NCI-H2081 treated with DMSO at 0.1 percent for 48 hours (cell line): ENCODE measurements around the gene CREB3L2.

Experiments
- DNase-seq: peaks from one replicate; lab custom pipeline; 2025; lab: John Stamatoyannopoulos, UW

The CREB3L2 gene

GRCh38 chr7:137873524-137873923 lies 128.4 kb downstream of the CREB3L2 start:
- no peak for DNase-seq

GRCh38 chr7:137871170-137871915 lies 130.5 kb downstream of the CREB3L2 start:
- DNase-seq: no peak

GRCh38 chr7:137870684-137871083 lies 131.2 kb downstream of the CREB3L2 start:
- no peak for DNase-seq

- no peak for DNase-seq
These were observed 131.8 kb downstream of the CREB3L2 start for GRCh38 chr7:137870078-137870477.

GRCh38 chr7:137869260-137869659 lies 132.6 kb downstream of the CREB3L2 start:
- no peak for DNase-seq

GRCh38 chr7:137867289-137867688 lies 134.6 kb downstream of the CREB3L2 start:
- DNase-seq: no peak

- DNase-seq: no peak
These were observed 136.1 kb downstream of the CREB3L2 start for GRCh38 chr7:137865764-137866163.

- DNase-seq: no peak
These were observed 138.9 kb downstream of the CREB3L2 start for GRCh38 chr7:137862964-137863363.

- no peak for DNase-seq
These were observed 139.5 kb downstream of the CREB3L2 start for GRCh38 chr7:137862358-137862757.

GRCh38 chr7:137860542-137860941 lies 141.3 kb downstream of the CREB3L2 start:
- DNase-seq: no peak

- no peak for DNase-seq
These were observed 148.8 kb downstream of the CREB3L2 start for GRCh38 chr7:137853053-137853452.

GRCh38 chr7:137852108-137852507 lies 149.8 kb downstream of the CREB3L2 start:
- no peak for DNase-seq

GRCh38 chr7:137850972-137851945 lies 150.6 kb downstream of the CREB3L2 start:
- DNase-seq: no peak

GRCh38 chr7:137850571-137850970 lies 151.3 kb downstream of the CREB3L2 start:
- no peak for DNase-seq

- no peak for DNase-seq
These were observed 153.8 kb downstream of the CREB3L2 start for GRCh38 chr7:137848095-137848494.

GRCh38 chr7:137847568-137848050 lies 154.3 kb downstream of the CREB3L2 start:
- no peak for DNase-seq

- DNase-seq: no peak
These were observed 154.9 kb downstream of the CREB3L2 start, which contains the start of gene DGKI for GRCh38 chr7:137846827-137847567. Gene DGKI, minus strand, starts transcription at chr7:137846974.

GRCh38 chr7:137846549-137846826 lies 155.4 kb downstream of the CREB3L2 start:
- no peak for DNase-seq

- no peak for DNase-seq
These were observed 157.0 kb downstream of the CREB3L2 start for GRCh38 chr7:137844677-137845425.

GRCh38 chr7:137839903-137840779 lies 161.7 kb downstream of the CREB3L2 start:
- no peak for DNase-seq
